Ovary (tissue), 3 donors: ENCODE results near the gene BCAS1.

Experiments used
- EP300 ChIP-seq: sonication (generic); formaldehyde crosslinking; IDR thresholded peaks from one replicate; pipeline ENCODE4 v1.6.1; 2017; ENCODE audit warnings: antibody characterized with exemption
- POLR2A ChIP-seq: fragments of 450-650 bp; IDR thresholded peaks from one replicate; pipeline ENCODE4 v1.6.1; 2017; ENCODE audit warnings: antibody characterized with exemption, mild to moderate bottlenecking, moderate library complexity
- TF ChIP-seq, protein P1 (sequence below), 3 donors: fragments of 450-650 bp in 2 of 3; fragments of 200-600 bp in 1 of 3; IDR thresholded peaks; one replicate each; pipeline versions ENCODE4 v1.5.1 to v1.8.0; 2016 to 2022; ENCODE audit warnings: antibody characterized with exemption in 3 of 3, mild to moderate bottlenecking in 1 of 3
- donor health status: DM: no; HTN: no; CAD: no.

DNA sequence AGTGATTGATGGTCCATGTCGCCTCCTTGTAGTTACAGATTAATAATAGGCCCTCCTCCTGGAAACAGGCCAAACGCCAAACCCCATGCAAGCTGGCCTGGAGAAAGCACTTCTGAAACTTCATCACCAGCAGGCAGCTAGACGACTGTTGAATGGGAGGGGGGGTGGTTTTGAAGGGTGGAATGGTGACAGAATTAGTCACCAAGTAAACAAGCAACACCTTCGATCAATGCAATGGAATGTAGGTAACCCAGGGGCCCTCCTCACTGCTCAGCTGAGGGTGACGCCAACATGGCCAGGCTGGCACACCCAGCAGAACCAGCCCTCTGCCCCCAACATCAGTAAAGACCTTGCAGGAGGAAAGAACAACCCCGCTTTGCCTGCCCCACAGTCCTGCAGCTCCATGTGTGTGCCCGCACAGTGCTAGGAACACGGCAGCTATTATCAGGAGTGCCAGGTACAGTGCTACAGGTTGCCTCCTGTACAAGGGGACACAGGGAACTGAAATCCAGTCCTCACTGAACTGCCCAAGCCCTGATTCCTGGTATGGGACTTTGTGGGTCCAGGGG lies 2.7 kb downstream of the BCAS1 start:
- TF ChIP-seq EP300 (no peak), POLR2A (no peak)
- TF ChIP-seq, protein P1, sequence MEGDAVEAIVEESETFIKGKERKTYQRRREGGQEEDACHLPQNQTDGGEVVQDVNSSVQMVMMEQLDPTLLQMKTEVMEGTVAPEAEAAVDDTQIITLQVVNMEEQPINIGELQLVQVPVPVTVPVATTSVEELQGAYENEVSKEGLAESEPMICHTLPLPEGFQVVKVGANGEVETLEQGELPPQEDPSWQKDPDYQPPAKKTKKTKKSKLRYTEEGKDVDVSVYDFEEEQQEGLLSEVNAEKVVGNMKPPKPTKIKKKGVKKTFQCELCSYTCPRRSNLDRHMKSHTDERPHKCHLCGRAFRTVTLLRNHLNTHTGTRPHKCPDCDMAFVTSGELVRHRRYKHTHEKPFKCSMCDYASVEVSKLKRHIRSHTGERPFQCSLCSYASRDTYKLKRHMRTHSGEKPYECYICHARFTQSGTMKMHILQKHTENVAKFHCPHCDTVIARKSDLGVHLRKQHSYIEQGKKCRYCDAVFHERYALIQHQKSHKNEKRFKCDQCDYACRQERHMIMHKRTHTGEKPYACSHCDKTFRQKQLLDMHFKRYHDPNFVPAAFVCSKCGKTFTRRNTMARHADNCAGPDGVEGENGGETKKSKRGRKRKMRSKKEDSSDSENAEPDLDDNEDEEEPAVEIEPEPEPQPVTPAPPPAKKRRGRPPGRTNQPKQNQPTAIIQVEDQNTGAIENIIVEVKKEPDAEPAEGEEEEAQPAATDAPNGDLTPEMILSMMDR (IDR thresholded peaks at IDR 0.05): no peak
